A673 (cell line): ENCODE data around the gene FNDC7.

ENCODE experiments used
- CTCF ChIP-seq: fragments of 300-800, 200-600 bp; sonication (generic); conservative IDR thresholded peaks from 2 replicates; pipeline ENCODE4 v1.5.1; 2017; ENCODE audit warnings: low read depth, mild to moderate bottlenecking, antibody characterized with exemption, low read length, moderate library complexity, mixed read lengths
- EZH2 ChIP-seq: fragments of 200-600 bp; sonication (generic); IDR thresholded peaks from 2 replicates; pipeline ENCODE4 v1.6.1; 2017; ENCODE audit warnings: borderline replicate concordance, low read depth, mild to moderate bottlenecking, mixed read lengths, antibody characterized with exemption, low read length; ENCODE audit not compliant: poor library complexity, severe bottlenecking

DNA sequence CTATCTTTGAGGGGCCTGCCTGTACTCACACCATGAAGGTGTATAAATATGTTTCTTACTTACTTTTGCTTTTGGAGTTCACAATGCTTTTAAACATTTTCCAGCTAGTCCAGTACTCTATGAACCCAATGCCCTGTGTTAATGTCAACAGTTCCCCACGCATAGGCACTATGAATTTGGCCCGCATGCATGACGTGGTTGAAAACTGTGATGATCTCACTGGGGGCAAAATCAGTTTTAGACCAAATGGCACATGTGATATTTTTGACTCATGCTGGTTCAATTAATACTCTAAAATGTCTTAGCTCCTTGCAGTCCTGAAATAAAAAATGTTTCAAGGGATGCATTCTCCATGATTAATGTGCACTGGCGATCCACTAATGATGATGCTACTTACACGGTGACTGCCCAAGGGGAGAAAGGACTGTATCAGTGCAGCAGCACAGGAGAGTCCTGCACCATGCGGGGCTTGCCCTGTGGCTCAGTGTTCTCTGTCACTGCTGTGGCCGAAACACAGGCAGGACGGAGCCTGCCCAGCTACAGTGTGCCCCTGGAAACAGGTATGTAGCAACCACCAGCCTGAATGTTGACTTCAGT lies 15.7 kb downstream of the FNDC7 start:
- TF ChIP-seq CTCF, result no peak
- TF ChIP-seq EZH2, result no peak
